GM23338 (cell line): ENCODE data around the gene FANCG. TPM values are rescaled to one million over a fixed set of nuclear protein-coding genes. Genes with fewer than 3 reads are reported as not detected.

Experiments used
- ATAC-seq: fragments of 200-7000 bp; cut with Tn5 transposase; 3 replicates; pipeline ENCODE4 v1.9.1; 2020
- DNase-seq: peaks from one replicate; pipeline ENCODE4 v3.0.0-alpha.2; 2015; ENCODE audit warnings: low spot score
- H2AFZ ChIP-seq: fragments of 200-600 bp; sonication (generic); 2 replicates; pipeline ENCODE4 v1.8.0; 2016; ENCODE audit warnings: antibody characterized with exemption, mild to moderate bottlenecking, moderate library complexity
- H3F3A ChIP-seq: fragments of 200-600 bp; sonication (generic); replicated peaks from 2 replicates; pipeline ENCODE4 v1.8.0; 2017; ENCODE audit warnings: antibody characterized with exemption, mixed run types, low read depth
- H3K27ac ChIP-seq: fragments of 200-600 bp; sonication (generic); 2 replicates; pipeline ENCODE4 v1.6.1; 2016; ENCODE audit warnings: low read depth
- H3K27me3 ChIP-seq: fragments of 200-600 bp; sonication (generic); 2 replicates; pipeline ENCODE4 v1.8.0; 2016; ENCODE audit warnings: mild to moderate bottlenecking, mixed run types, moderate library complexity; ENCODE audit not compliant: insufficient read depth
- H3K36me3 ChIP-seq: fragments of 200-600 bp; sonication (generic); 2 replicates; pipeline ENCODE4 v1.8.0; 2016; ENCODE audit warnings: mild to moderate bottlenecking; ENCODE audit not compliant: insufficient read depth
- H3K4me1 ChIP-seq: fragments of 200-600 bp; sonication (generic); 2 replicates; pipeline ENCODE4 v1.8.0; 2016; ENCODE audit warnings: mild to moderate bottlenecking, moderate library complexity; ENCODE audit not compliant: insufficient read depth
- H3K4me2 ChIP-seq: fragments of 200-600 bp; sonication (generic); 2 replicates; pipeline ENCODE4 v1.7.1; 2017; ENCODE audit warnings: mixed run types
- H3K4me3 ChIP-seq: fragments of 200-600 bp; sonication (generic); 2 replicates; pipeline ENCODE4 v1.6.1; 2016; ENCODE audit warnings: mixed run types
- H3K79me2 ChIP-seq: fragments of 200-600 bp; sonication (generic); replicated peaks from 2 replicates; pipeline ENCODE4 v1.8.0; 2017; ENCODE audit warnings: mild to moderate bottlenecking; ENCODE audit not compliant: insufficient read depth
- H3K9me2 ChIP-seq: fragments of 200-600 bp; sonication (generic); 2 replicates; pipeline ENCODE4 v1.8.0; 2017; ENCODE audit not compliant: insufficient read depth
- H4K20me1 ChIP-seq: fragments of 200-600 bp; sonication (generic); replicated peaks from 2 replicates; pipeline ENCODE4 v1.8.0; 2017; ENCODE audit warnings: mild to moderate bottlenecking; ENCODE audit not compliant: insufficient read depth
- H3K27ac Mint-ChIP-seq: 2 replicates; pipeline ENCODE4 v1.8.0; 2020; ENCODE audit warnings: inconsistent platforms, mild to moderate bottlenecking, moderate library complexity, mixed read lengths
- H3K27me3 Mint-ChIP-seq: 3 replicates; pipeline ENCODE4 v1.8.0; 2022; ENCODE audit warnings: low read depth, mild to moderate bottlenecking, moderate library complexity, mixed read lengths, inconsistent platforms; ENCODE audit not compliant: insufficient read depth, poor library complexity
- H3K36me3 Mint-ChIP-seq: 3 replicates; pipeline ENCODE4 v1.8.0; 2021; ENCODE audit warnings: low read depth, mild to moderate bottlenecking, inconsistent platforms, moderate library complexity, mixed read lengths
- H3K4me1 Mint-ChIP-seq: 3 replicates; pipeline ENCODE4 v1.8.0; 2020; ENCODE audit warnings: mild to moderate bottlenecking, inconsistent platforms, mixed read lengths
- H3K4me3 Mint-ChIP-seq: 3 replicates; pipeline ENCODE4 v1.8.0; 2021; ENCODE audit warnings: moderate library complexity, mild to moderate bottlenecking, inconsistent platforms, mixed read lengths
- H3K9me3 Mint-ChIP-seq: 3 replicates; pipeline ENCODE4 v1.8.0; 2020; ENCODE audit warnings: moderate library complexity, mild to moderate bottlenecking, inconsistent platforms, mixed read lengths
- CREB1 ChIP-seq: fragments of 250-450 bp; sonication (Bioruptor Pico); IDR thresholded peaks from 2 replicates; pipeline ENCODE4 v1.5.0; 2020; ENCODE audit warnings: low read depth, mild to moderate bottlenecking, moderate library complexity
- CTCF ChIP-seq, 2 experiments: fragments of 200-600 bp in 1 of 2; sonication (generic) in 1 of 2; conservative IDR thresholded peaks; 2 replicates each; pipeline versions ENCODE4 v1.5.1 to v1.6.1; 2016 to 2017; ENCODE audit warnings: antibody characterized with exemption in 2 of 2, low read depth in 2 of 2, mild to moderate bottlenecking in 2 of 2, moderate library complexity in 1 of 2
- ETS1 ChIP-seq: IDR thresholded peaks from 2 replicates; pipeline ENCODE4 v1.6.1; 2016; ENCODE audit warnings: antibody characterized with exemption
- EZH2 ChIP-seq: fragments of 200-600 bp; sonication (generic); IDR thresholded peaks from one replicate; pipeline ENCODE4 v1.8.0; 2017; ENCODE audit warnings: antibody characterized with exemption, mild to moderate bottlenecking, low read depth; ENCODE audit not compliant: unreplicated experiment
- EZH2phosphoT487 ChIP-seq: fragments of 200-600 bp; sonication (generic); IDR thresholded peaks from one replicate; pipeline ENCODE4 v1.8.1; 2018; ENCODE audit warnings: antibody characterized with exemption; ENCODE audit not compliant: unreplicated experiment
- JUNB ChIP-seq: IDR thresholded peaks from one replicate; pipeline ENCODE4 v1.6.1; 2016; ENCODE audit warnings: antibody characterized with exemption; ENCODE audit not compliant: unreplicated experiment
- NANOG ChIP-seq: IDR thresholded peaks from 2 replicates; pipeline ENCODE4 v1.6.1; 2016; ENCODE audit warnings: antibody characterized with exemption, borderline replicate concordance
- POLR2AphosphoS5 ChIP-seq: IDR thresholded peaks from 2 replicates; pipeline ENCODE4 v1.6.1; 2016; ENCODE audit warnings: antibody characterized with exemption, low read depth
- REST ChIP-seq: IDR thresholded peaks from one replicate; pipeline ENCODE4 v1.6.1; 2018; ENCODE audit warnings: antibody characterized with exemption; ENCODE audit not compliant: unreplicated experiment
- STAT1 ChIP-seq: IDR thresholded peaks from one replicate; pipeline ENCODE4 v1.6.1; 2016; ENCODE audit warnings: antibody characterized with exemption; ENCODE audit not compliant: unreplicated experiment
- ZNF114 ChIP-seq: fragments of 250-450 bp; sonication (Bioruptor Pico); IDR thresholded peaks from 2 replicates; pipeline ENCODE4 v1.5.0; 2020; ENCODE audit warnings: mild to moderate bottlenecking, moderate library complexity
- ZNF331 ChIP-seq: fragments of 250-450 bp; sonication (Bioruptor Pico); IDR thresholded peaks from 2 replicates; pipeline ENCODE4 v1.5.0; 2020; ENCODE audit warnings: low read depth, mild to moderate bottlenecking, moderate library complexity
- ZNF462 ChIP-seq: fragments of 250-450 bp; sonication (Bioruptor Pico); IDR thresholded peaks from 2 replicates; pipeline ENCODE4 v1.5.0; 2020; ENCODE audit warnings: mild to moderate bottlenecking, moderate library complexity
- polyA plus RNA-seq: library from polyadenylated mRNA; unstranded; fragments of >200 nt; fragmentation: Nextera tagmentation; extraction: Ambion mirVana; gene quantifications from 2 replicates; pipeline ENCODE4 v1.2.1, GENCODE V29; 2016
- total RNA-seq: library from RNA; depleted of rRNA; stranded (reverse); fragments of >200 nt; shearing (Covaris generic); gene quantifications from 2 replicates; pipeline ENCODE4 v1.2.3, GENCODE V29; 2014

The FANCG gene
- total and polyA plus RNA-seq, 2 experiments from 2014 or later, result 53.8 to 56.2 TPM

- H3K4me2 ChIP-seq, result no peak overlapping the region
- H3K4me3 ChIP-seq, result no peak overlapping the region
- no peak overlapping the region for H2AFZ ChIP-seq
- Mint-ChIP-seq H3K4me1 (peaks cover 31% of the 10 kb centered on the region), H3K4me3 (no peak overlapping the region), H3K9me3 (0 out of 3 replicates have a peak, but pooled peaks cover 2% of the 10 kb centered on the region), H3K27ac (no peak overlapping the region), H3K27me3 (peaks cover 11% of the 10 kb centered on the region), H3K36me3 (peaks cover 69% of the 10 kb centered on the region)
- peaks cover 15% of the 10 kb centered on the region for H4K20me1 ChIP-seq
- no peaks in the 10 kb centered on the region for H3K9me2 ChIP-seq
- peaks cover 3% of the 10 kb centered on the region; the same call in 1 of the 2 replicates for H3K36me3 ChIP-seq
- H3F3A ChIP-seq, result peaks cover 7% of the 10 kb centered on the region
- ATAC-seq, result no peak
- TF ChIP-seq EZH2 (no peak), STAT1 (no peak), ETS1 (no peak), JUNB (no peak), CREB1 (no peak), ZNF114 (CRISPR knock-in tag) (no peak), EZH2phosphoT487 (no peak), ZNF462 (CRISPR knock-in tag) (no peak), REST (no peak), ZNF331 (CRISPR knock-in tag) (no peak), CTCF (conservative IDR thresholded peaks at IDR 0.05; ENCODE audit: low read depth in 2 of 2) (no peak), NANOG (no peak), POLR2AphosphoS5 (no peak)
- no peak for DNase-seq
- no peak overlapping the region for H3K27ac ChIP-seq
- H3K4me1 ChIP-seq, result peaks cover 19% of the 10 kb centered on the region
- H3K27me3 ChIP-seq, result no peaks in the 10 kb centered on the region
- peaks cover 44% of the 10 kb centered on the region for H3K79me2 ChIP-seq
These were observed 5.0 kb downstream of the FANCG start for GRCh38 chr9:35074791-35075190.
